Esophagus muscularis mucosa (tissue), 4 donors: ENCODE results near the gene PAFAH1B2.

Experiments
- EP300 ChIP-seq: sonication (generic); formaldehyde crosslinking; IDR thresholded peaks from one replicate; pipeline ENCODE4 v1.6.1; 2017; ENCODE audit warnings: antibody characterized with exemption
- POLR2A ChIP-seq: fragments of 450-650 bp; IDR thresholded peaks from one replicate; pipeline ENCODE4 v1.6.1; 2017; ENCODE audit warnings: antibody characterized with exemption, moderate library complexity, mild to moderate bottlenecking, low read depth
- POLR2AphosphoS5 ChIP-seq, 2 donors: sonication (generic); formaldehyde crosslinking; IDR thresholded peaks; one replicate each; pipeline ENCODE4 v1.6.1; 2017; ENCODE audit warnings: antibody characterized with exemption in 2 of 2
- TF ChIP-seq, protein P1 (sequence below), 3 experiments: fragments of 200-600 bp in 2 of 3; fragments of 450-650 bp in 1 of 3; sonication (generic) in 2 of 3; IDR thresholded peaks; one replicate each; pipeline ENCODE4 v1.5.1; 2017 to 2019; ENCODE audit warnings: antibody characterized with exemption in 3 of 3, mild to moderate bottlenecking in 2 of 3, moderate library complexity in 1 of 3

DNA sequence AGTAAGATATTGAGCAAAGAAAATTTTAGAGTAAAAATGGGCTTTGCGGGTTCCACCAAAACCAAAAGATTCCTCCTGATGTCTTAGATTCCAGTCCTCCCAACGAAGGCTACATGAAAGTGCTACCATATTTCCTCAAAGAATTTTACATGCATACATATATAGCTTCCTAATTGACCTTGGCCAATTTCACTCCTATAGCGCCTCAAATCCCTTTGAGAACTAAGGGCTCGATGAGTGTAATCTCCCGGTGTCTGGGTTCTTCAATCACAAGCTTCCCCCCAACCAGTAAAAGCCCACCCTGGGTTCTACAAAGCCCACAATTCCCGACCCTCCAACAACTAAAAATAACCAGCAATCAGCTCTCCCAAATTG lies 47.1 kb upstream of the PAFAH1B2 start:
- TF ChIP-seq, protein P1, sequence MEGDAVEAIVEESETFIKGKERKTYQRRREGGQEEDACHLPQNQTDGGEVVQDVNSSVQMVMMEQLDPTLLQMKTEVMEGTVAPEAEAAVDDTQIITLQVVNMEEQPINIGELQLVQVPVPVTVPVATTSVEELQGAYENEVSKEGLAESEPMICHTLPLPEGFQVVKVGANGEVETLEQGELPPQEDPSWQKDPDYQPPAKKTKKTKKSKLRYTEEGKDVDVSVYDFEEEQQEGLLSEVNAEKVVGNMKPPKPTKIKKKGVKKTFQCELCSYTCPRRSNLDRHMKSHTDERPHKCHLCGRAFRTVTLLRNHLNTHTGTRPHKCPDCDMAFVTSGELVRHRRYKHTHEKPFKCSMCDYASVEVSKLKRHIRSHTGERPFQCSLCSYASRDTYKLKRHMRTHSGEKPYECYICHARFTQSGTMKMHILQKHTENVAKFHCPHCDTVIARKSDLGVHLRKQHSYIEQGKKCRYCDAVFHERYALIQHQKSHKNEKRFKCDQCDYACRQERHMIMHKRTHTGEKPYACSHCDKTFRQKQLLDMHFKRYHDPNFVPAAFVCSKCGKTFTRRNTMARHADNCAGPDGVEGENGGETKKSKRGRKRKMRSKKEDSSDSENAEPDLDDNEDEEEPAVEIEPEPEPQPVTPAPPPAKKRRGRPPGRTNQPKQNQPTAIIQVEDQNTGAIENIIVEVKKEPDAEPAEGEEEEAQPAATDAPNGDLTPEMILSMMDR (IDR thresholded peaks at IDR 0.05): no peak
- TF ChIP-seq POLR2A (no peak), POLR2AphosphoS5 (IDR thresholded peaks at IDR 0.05) (no peak), EP300 (no peak)
